Measurements from ENCODE around the gene SLC27A2. TPM values are rescaled to one million over a fixed set of nuclear protein-coding genes. Genes with fewer than 3 reads are reported as not detected.

Gene SLC27A2
- total RNA-seq, 1 experiment from 2014 or later, result 8.1 TPM

DNA sequence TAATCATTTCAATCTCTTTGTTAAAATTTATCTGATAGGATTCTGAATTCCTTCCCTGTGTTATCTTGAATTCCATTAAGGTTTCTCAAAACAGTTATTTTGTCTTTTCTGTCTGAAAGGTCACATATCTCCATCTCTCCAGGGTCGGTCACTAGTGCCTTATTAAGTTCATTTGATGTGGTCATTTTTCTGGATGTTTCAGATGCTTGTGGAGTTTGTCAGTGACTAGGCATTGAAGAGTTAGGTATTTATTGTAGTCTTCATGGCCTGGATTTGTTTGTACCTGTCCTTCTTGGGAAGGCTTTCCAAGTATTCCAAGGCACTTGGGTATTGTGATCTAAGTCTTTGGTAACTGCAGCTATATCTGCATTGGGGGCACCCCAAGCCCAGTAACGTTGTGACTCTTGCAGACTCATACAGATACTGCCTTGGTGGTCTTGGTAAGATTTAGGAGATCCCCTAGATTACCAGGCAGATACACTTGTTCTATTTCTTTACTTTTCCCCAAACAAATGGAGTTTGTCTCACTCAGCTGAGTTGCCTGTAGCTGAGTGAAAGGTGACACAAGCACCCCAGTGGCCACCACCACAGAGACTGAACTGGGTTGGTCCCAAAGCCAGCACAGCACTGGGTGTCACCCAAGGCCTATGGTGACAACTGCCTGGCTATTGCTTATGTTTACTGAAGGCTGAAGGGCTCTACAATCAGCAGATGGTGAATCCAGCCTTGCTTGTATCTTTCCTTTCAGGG is 18.9 kb upstream of the SLC27A2 start:
- no peak overlapping the region for H3K27ac ChIP-seq (ENCODE audit: low read length)
- H3K4me3 ChIP-seq (ENCODE audit: low read length), result no peak overlapping the region
- no peaks in the 10 kb centered on the region for H3K27me3 ChIP-seq (ENCODE audit: low read length)
- ATAC-seq (no peak), DNase-seq (no peak)
- H3K9me3 ChIP-seq (ENCODE audit: low read length), result no peaks in the 10 kb centered on the region
- H4K20me1 ChIP-seq (ENCODE audit: low read length), result no peaks in the 10 kb centered on the region
- no peaks in the 10 kb centered on the region for H3K9me2 ChIP-seq (replicated peaks; ENCODE audit: low read length)
- H3K4me1 ChIP-seq (ENCODE audit: insufficient read depth, low read length), result no peaks in the 10 kb centered on the region; the same call in 1 of the 2 replicates
- no peak overlapping the region for H3K9ac ChIP-seq (ENCODE audit: low read length)
- TF ChIP-seq, protein P1, sequence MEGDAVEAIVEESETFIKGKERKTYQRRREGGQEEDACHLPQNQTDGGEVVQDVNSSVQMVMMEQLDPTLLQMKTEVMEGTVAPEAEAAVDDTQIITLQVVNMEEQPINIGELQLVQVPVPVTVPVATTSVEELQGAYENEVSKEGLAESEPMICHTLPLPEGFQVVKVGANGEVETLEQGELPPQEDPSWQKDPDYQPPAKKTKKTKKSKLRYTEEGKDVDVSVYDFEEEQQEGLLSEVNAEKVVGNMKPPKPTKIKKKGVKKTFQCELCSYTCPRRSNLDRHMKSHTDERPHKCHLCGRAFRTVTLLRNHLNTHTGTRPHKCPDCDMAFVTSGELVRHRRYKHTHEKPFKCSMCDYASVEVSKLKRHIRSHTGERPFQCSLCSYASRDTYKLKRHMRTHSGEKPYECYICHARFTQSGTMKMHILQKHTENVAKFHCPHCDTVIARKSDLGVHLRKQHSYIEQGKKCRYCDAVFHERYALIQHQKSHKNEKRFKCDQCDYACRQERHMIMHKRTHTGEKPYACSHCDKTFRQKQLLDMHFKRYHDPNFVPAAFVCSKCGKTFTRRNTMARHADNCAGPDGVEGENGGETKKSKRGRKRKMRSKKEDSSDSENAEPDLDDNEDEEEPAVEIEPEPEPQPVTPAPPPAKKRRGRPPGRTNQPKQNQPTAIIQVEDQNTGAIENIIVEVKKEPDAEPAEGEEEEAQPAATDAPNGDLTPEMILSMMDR (conservative IDR thresholded peaks at IDR 0.05; ENCODE audit: low read depth, low read length), result no peak
- TF ChIP-seq EZH2phosphoT487 (IDR thresholded peaks at IDR 0.05; ENCODE audit: borderline replicate concordance, low read length) (no peak), EZH2 (IDR thresholded peaks at IDR 0.05; ENCODE audit: low read length, unreplicated experiment) (no peak)
- H2AFZ ChIP-seq (ENCODE audit: low read length), result no peak overlapping the region
- ChIA-PET POLR2A (ENCODE audit: unreplicated experiment) (no interaction called here), CTCF (no interaction called here)
- no peaks in the 10 kb centered on the region for H3K79me2 ChIP-seq (ENCODE audit: low read length)
- BruUV-seq (replicated peaks), result no TSS peak
- intact Hi-C loops (cut with micrococcal nuclease), result no loop called here
- H3K36me3 ChIP-seq (ENCODE audit: low read depth, low read length), result no peaks in the 10 kb centered on the region
- no peak overlapping the region for H3K4me2 ChIP-seq (ENCODE audit: low read length)
- no peaks in the 10 kb centered on the region for H3F3A ChIP-seq (ENCODE audit: low read length, unreplicated experiment)

DNA sequence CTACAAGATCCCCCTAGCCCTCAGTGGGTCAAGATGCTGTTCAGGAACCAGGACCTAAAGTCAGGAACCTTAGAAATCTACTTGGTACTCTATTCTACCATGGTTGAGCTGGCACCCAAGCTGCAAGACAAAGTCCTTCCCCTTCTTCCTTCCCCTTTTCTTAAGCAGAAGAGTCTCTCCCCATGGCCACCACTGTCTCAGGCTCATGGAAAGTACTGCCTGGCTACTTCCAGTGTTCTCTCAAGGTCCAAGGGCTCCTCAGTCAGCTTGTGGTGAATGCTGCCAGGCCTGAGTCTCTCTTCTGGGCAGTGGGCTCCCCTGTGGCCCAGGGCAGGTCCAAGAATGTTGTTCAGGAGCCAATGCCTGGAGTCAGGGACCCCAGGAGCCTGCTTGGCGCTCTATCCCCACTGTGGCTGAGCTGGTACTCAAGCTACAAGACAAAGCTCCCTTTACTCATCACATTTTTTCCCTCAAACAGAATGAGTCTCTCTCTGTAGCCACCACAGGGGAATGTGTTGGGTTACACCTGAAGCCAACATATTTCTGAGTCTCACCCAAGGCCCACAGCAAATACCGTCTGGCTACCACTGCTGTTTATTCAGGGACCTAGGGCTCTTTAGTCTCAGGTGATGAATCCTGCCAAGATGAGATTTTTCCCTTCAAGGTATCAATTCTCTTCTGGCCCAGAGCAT is 18.1 kb upstream of the SLC27A2 start:
- intact Hi-C loops (cut with micrococcal nuclease), result no loop called here
- Histone ChIP-seq H3K4me1 (ENCODE audit: insufficient read depth, low read length) (no peaks in the 10 kb centered on the region; the same call in 1 of the 2 replicates), H3K36me3 (ENCODE audit: low read depth, low read length) (no peaks in the 10 kb centered on the region), H4K20me1 (ENCODE audit: low read length) (no peaks in the 10 kb centered on the region), H3K4me3 (ENCODE audit: low read length) (no peak overlapping the region), H3K9ac (ENCODE audit: low read length) (no peak overlapping the region), H3F3A (ENCODE audit: low read length, unreplicated experiment) (no peaks in the 10 kb centered on the region), H3K4me2 (ENCODE audit: low read length) (no peak overlapping the region), H3K27me3 (ENCODE audit: low read length) (no peaks in the 10 kb centered on the region), H3K9me2 (replicated peaks; ENCODE audit: low read length) (no peaks in the 10 kb centered on the region), H2AFZ (ENCODE audit: low read length) (no peak overlapping the region), H3K79me2 (ENCODE audit: low read length) (no peaks in the 10 kb centered on the region), H3K27ac (ENCODE audit: low read length) (no peak overlapping the region), H3K9me3 (ENCODE audit: low read length) (no peaks in the 10 kb centered on the region)
- DNase-seq (no peak), ATAC-seq (no peak)
- POLR2A ChIA-PET (ENCODE audit: unreplicated experiment), result no interaction called here
- TF ChIP-seq EZH2 (IDR thresholded peaks at IDR 0.05; ENCODE audit: low read length, unreplicated experiment), result no peak
- TF ChIP-seq EZH2phosphoT487 (IDR thresholded peaks at IDR 0.05; ENCODE audit: borderline replicate concordance, low read length), result no peak
- TF ChIP-seq, protein P1 (conservative IDR thresholded peaks at IDR 0.05; ENCODE audit: low read depth, low read length), result no peak
- BruUV-seq (replicated peaks), result no TSS peak
- CTCF ChIA-PET, result no interaction called here

DNA sequence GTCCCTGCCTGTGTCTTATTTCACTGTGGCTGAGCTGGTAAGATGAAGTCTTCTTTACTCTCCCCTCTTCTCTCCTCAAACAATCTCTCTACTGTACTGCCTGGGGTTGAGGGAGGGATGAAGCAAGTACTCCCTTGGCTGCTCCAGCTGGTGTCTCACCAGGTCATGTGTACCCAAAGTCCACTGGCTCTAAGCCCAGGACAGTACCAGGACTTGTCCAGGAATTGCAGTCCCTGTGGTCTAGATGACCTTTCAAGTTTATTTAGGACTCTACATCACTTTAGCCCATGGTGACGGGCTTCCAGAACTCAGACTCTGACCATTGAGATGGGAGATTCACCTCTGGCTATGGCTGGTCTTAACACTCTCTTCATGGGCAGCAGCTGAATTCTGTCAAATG is 17.5 kb upstream of the SLC27A2 start:
- Histone ChIP-seq H3K9me2 (replicated peaks; ENCODE audit: low read length) (no peaks in the 10 kb centered on the region), H2AFZ (ENCODE audit: low read length) (no peak overlapping the region), H3K79me2 (ENCODE audit: low read length) (no peaks in the 10 kb centered on the region), H3K36me3 (ENCODE audit: low read depth, low read length) (no peaks in the 10 kb centered on the region), H3K27me3 (ENCODE audit: low read length) (no peaks in the 10 kb centered on the region), H3K4me3 (ENCODE audit: low read length) (no peak overlapping the region), H4K20me1 (ENCODE audit: low read length) (no peaks in the 10 kb centered on the region), H3K4me1 (ENCODE audit: insufficient read depth, low read length) (no peaks in the 10 kb centered on the region; the same call in 1 of the 2 replicates), H3K9ac (ENCODE audit: low read length) (no peak overlapping the region), H3K9me3 (ENCODE audit: low read length) (no peaks in the 10 kb centered on the region), H3F3A (ENCODE audit: low read length, unreplicated experiment) (no peaks in the 10 kb centered on the region), H3K4me2 (ENCODE audit: low read length) (no peak overlapping the region), H3K27ac (ENCODE audit: low read length) (no peak overlapping the region)
- intact Hi-C loops (cut with micrococcal nuclease), result no loop called here
- ATAC-seq, result no peak
- ChIA-PET POLR2A (ENCODE audit: unreplicated experiment) (no interaction called here), CTCF (no interaction called here)
- BruUV-seq (replicated peaks), result no TSS peak
- TF ChIP-seq EZH2 (IDR thresholded peaks at IDR 0.05; ENCODE audit: low read length, unreplicated experiment) (no peak), EZH2phosphoT487 (IDR thresholded peaks at IDR 0.05; ENCODE audit: borderline replicate concordance, low read length) (no peak)
- TF ChIP-seq, protein P1 (conservative IDR thresholded peaks at IDR 0.05; ENCODE audit: low read depth, low read length), result no peak
- no peak for DNase-seq

Data from PC-3 (cell line).